ENCODE results near the gene VPREB1. TPM values are rescaled to one million over a fixed set of nuclear protein-coding genes. Genes with fewer than 3 reads are reported as not detected.

The VPREB1 gene
- total and polyA plus RNA-seq, 2 donors (not counting 1 experiment from before 2014, with no cell fraction given) = not detected

GRCh38 chr22:22235558-22235957, 9.0 kb upstream of the VPREB1 start:
- H3K4me2 ChIP-seq (ENCODE audit: extremely low read depth, insufficient read depth, low read length) = no peak overlapping the region
- no peak overlapping the region for H3K9ac ChIP-seq (ENCODE audit: insufficient read depth, low read length)
- H2AFZ ChIP-seq (ENCODE audit: low read length) = no peak overlapping the region
- no peaks in the 10 kb centered on the region for H4K20me1 ChIP-seq (ENCODE audit: control insufficient read depth, extremely low read depth, insufficient read depth, low read length)
- H3K79me2 ChIP-seq (ENCODE audit: control insufficient read depth, insufficient read depth, low read length) = no peaks in the 10 kb centered on the region
- no peak overlapping the region for H3K27ac ChIP-seq (ENCODE audit: insufficient read depth, low read length)
- no peaks in the 10 kb centered on the region for H3K9me3 ChIP-seq (ENCODE audit: control insufficient read depth, insufficient read depth, low read depth, low read length)
- TF ChIP-seq EZH2 (IDR thresholded peaks at IDR 0.05; ENCODE audit: low read length, missing control alignments) = no peak
- TF ChIP-seq CTCF (conservative IDR thresholded peaks at IDR 0.05 in 1 of 2, IDR thresholded peaks at IDR 0.05 in 1 of 2; ENCODE audit: low read depth in 1 of 2, low read length in 2 of 2) = peak; percentile 34 to 46
- peaks cover 2% of the 10 kb centered on the region for H3K27me3 ChIP-seq (ENCODE audit: control insufficient read depth, insufficient read depth, low read length)
- H3K4me3 ChIP-seq (replicated peaks in 1 of 4; ENCODE audit: control extremely low read depth in 1 of 4, insufficient read depth in 1 of 4, low read depth in 3 of 4, low read length in 4 of 4) = no peak overlapping the region
- H3K4me1 ChIP-seq (ENCODE audit: control insufficient read depth, extremely low read depth, insufficient read depth, low read length) = no peaks in the 10 kb centered on the region
- DNase-seq (ENCODE audit: low read depth in 2 of 2) = peak in 1 of 2 donors; percentile 19
- no peaks in the 10 kb centered on the region for H3K36me3 ChIP-seq (ENCODE audit: control insufficient read depth, insufficient read depth, low read length)

GRCh38 chr22:22237521-22237920, 7.1 kb upstream of the VPREB1 start:
- H3K4me1 ChIP-seq (ENCODE audit: control insufficient read depth, extremely low read depth, insufficient read depth, low read length) = no peaks in the 10 kb centered on the region
- H3K36me3 ChIP-seq (ENCODE audit: control insufficient read depth, insufficient read depth, low read length) = no peaks in the 10 kb centered on the region
- H3K27ac ChIP-seq (ENCODE audit: insufficient read depth, low read length) = no peak overlapping the region
- no peaks in the 10 kb centered on the region for H3K79me2 ChIP-seq (ENCODE audit: control insufficient read depth, insufficient read depth, low read length)
- H3K4me3 ChIP-seq (replicated peaks in 1 of 4; ENCODE audit: control extremely low read depth in 1 of 4, insufficient read depth in 1 of 4, low read depth in 3 of 4, low read length in 4 of 4) = no peak overlapping the region
- DNase-seq (ENCODE audit: low read depth in 2 of 2) = no peak
- no peaks in the 10 kb centered on the region for H4K20me1 ChIP-seq (ENCODE audit: control insufficient read depth, extremely low read depth, insufficient read depth, low read length)
- H3K27me3 ChIP-seq (ENCODE audit: control insufficient read depth, insufficient read depth, low read length) = peaks cover 2% of the 10 kb centered on the region
- H3K4me2 ChIP-seq (ENCODE audit: extremely low read depth, insufficient read depth, low read length) = no peak overlapping the region
- no peak for TF ChIP-seq CTCF (conservative IDR thresholded peaks at IDR 0.05 in 1 of 2, IDR thresholded peaks at IDR 0.05 in 1 of 2; ENCODE audit: low read depth in 1 of 2, low read length in 2 of 2)
- TF ChIP-seq EZH2 (IDR thresholded peaks at IDR 0.05; ENCODE audit: low read length, missing control alignments) = no peak
- H3K9ac ChIP-seq (ENCODE audit: insufficient read depth, low read length) = no peak overlapping the region
- H2AFZ ChIP-seq (ENCODE audit: low read length) = no peak overlapping the region
- H3K9me3 ChIP-seq (ENCODE audit: control insufficient read depth, insufficient read depth, low read depth, low read length) = no peaks in the 10 kb centered on the region

GRCh38 chr22:22239311-22239939, 5.2 kb upstream of the VPREB1 start:
- no peaks in the 10 kb centered on the region for H3K36me3 ChIP-seq (ENCODE audit: control insufficient read depth, insufficient read depth, low read length)
- no peak overlapping the region for H3K9ac ChIP-seq (ENCODE audit: insufficient read depth, low read length)
- H3K4me2 ChIP-seq (ENCODE audit: extremely low read depth, insufficient read depth, low read length) = no peak overlapping the region
- H3K79me2 ChIP-seq (ENCODE audit: control insufficient read depth, insufficient read depth, low read length) = no peaks in the 10 kb centered on the region
- H3K4me1 ChIP-seq (ENCODE audit: control insufficient read depth, extremely low read depth, insufficient read depth, low read length) = no peaks in the 10 kb centered on the region
- no peak for DNase-seq (ENCODE audit: low read depth in 2 of 2)
- no peak for TF ChIP-seq EZH2 (IDR thresholded peaks at IDR 0.05; ENCODE audit: low read length, missing control alignments)
- TF ChIP-seq CTCF (conservative IDR thresholded peaks at IDR 0.05 in 1 of 2, IDR thresholded peaks at IDR 0.05 in 1 of 2; ENCODE audit: low read depth in 1 of 2, low read length in 2 of 2) = no peak
- H3K27ac ChIP-seq (ENCODE audit: insufficient read depth, low read length) = no peak overlapping the region
- no peak overlapping the region for H3K4me3 ChIP-seq (replicated peaks in 1 of 4; ENCODE audit: control extremely low read depth in 1 of 4, insufficient read depth in 1 of 4, low read depth in 3 of 4, low read length in 4 of 4)
- no peaks in the 10 kb centered on the region for H3K9me3 ChIP-seq (ENCODE audit: control insufficient read depth, insufficient read depth, low read depth, low read length)
- no peak overlapping the region for H2AFZ ChIP-seq (ENCODE audit: low read length)
- no peaks in the 10 kb centered on the region for H4K20me1 ChIP-seq (ENCODE audit: control insufficient read depth, extremely low read depth, insufficient read depth, low read length)
- H3K27me3 ChIP-seq (ENCODE audit: control insufficient read depth, insufficient read depth, low read length) = peaks cover 2% of the 10 kb centered on the region

All from fibroblast of lung (primary cell).